Activated CD4-positive, alpha-beta T cell treated with anti-CD3 and anti-CD28 coated beads for 24 hours (primary cell): Measurements from ENCODE around the gene DHRS11.
A peak's percentile ranks its signal among the peaks of the same experiment; 100 is the strongest.
"Not testable (repeated sequence)": the region's sequence is repeated elsewhere in the genome, so short reads cannot be mapped to it uniquely, and the experiment has no call there.

Experiments used
- DNase-seq, 2 donors: peaks; one replicate each; pipeline ENCODE4 v3.0.0-alpha.2; 2020; ENCODE audit warnings: low read depth in 2 of 2

Gene DHRS11

GRCh38 chr17:36593656-36594316, 2.1 kb downstream of the DHRS11 start:
- no peak for DNase-seq

- no peak for DNase-seq
These were observed 3.1 kb downstream of the DHRS11 start for GRCh38 chr17:36594626-36595401.

- DNase-seq = no peak
These were observed 5.5 kb downstream of the DHRS11 start for GRCh38 chr17:36597226-36597625.

- no peak for DNase-seq
These were observed 6.4 kb downstream of the DHRS11 start for GRCh38 chr17:36597866-36598777.

- DNase-seq = no peak
These were observed 7.3 kb downstream of the DHRS11 start for GRCh38 chr17:36598951-36599401.

GRCh38 chr17:36599546-36600250, 8.0 kb downstream of the DHRS11 start:
- no peak for DNase-seq

GRCh38 chr17:36600465-36600864, 8.8 kb downstream of the DHRS11 start:
- no peak for DNase-seq

GRCh38 chr17:36600936-36601302, 9.2 kb downstream of the DHRS11 start:
- DNase-seq = no peak

GRCh38 chr17:36601303-36602029, 9.8 kb downstream of the DHRS11 start, which contains the start of gene MRM1:
Gene MRM1 (plus strand): TSS chr17:36601583. CDS start chr17:36601811, 228 bp downstream.
- peak; percentile 85 to 90 for DNase-seq

- no peak for DNase-seq
These were observed 10.5 kb downstream of the DHRS11 start for GRCh38 chr17:36602030-36602748.

- peak; percentile 58 to 65 for DNase-seq
These were observed 11.3 kb downstream of the DHRS11 start for GRCh38 chr17:36602924-36603384.

GRCh38 chr17:36605028-36605427, 13.3 kb downstream of the DHRS11 start:
- DNase-seq = not testable (repeated sequence)

GRCh38 chr17:36608280-36608679, 16.6 kb downstream of the DHRS11 start:
- DNase-seq = no peak

- DNase-seq = no peak
These were observed 17.3 kb downstream of the DHRS11 start for GRCh38 chr17:36608794-36609497.

- no peak for DNase-seq
These were observed 17.8 kb downstream of the DHRS11 start for GRCh38 chr17:36609498-36609862.

- no peak for DNase-seq
These were observed 18.8 kb downstream of the DHRS11 start for GRCh38 chr17:36610474-36610873.

GRCh38 chr17:36611345-36612072, 19.8 kb downstream of the DHRS11 start:
- no peak for DNase-seq

GRCh38 chr17:36612323-36612722, 20.6 kb downstream of the DHRS11 start:
- DNase-seq = no peak

GRCh38 chr17:36613155-36613554, 21.5 kb downstream of the DHRS11 start:
- DNase-seq = no peak
